IMR-90 (cell line): Measurements from ENCODE around the gene SHROOM3.

ENCODE experiments used
- BHLHE40 ChIP-seq: fragments of 150-350 bp; IDR thresholded peaks from 2 replicates; pipeline ENCODE4 v1.6.1; 2016; ENCODE audit warnings: mild to moderate bottlenecking, low read depth, low read length
- MXI1 ChIP-seq: IDR thresholded peaks from 2 replicates; pipeline ENCODE4 v1.6.1; 2012; ENCODE audit warnings: low read depth, mild to moderate bottlenecking, low read length, moderate library complexity, borderline replicate concordance
- POLR2A ChIP-seq: IDR thresholded peaks from 2 replicates; pipeline ENCODE4 v1.6.1; 2012; ENCODE audit warnings: mild to moderate bottlenecking, low read depth, low read length
- RAD21 ChIP-seq: IDR thresholded peaks from 2 replicates; pipeline ENCODE4 v1.6.1; 2012; ENCODE audit warnings: low read length, improper control_type of control experiment
- RCOR1 ChIP-seq: IDR thresholded peaks from 2 replicates; pipeline ENCODE4 v1.6.1; 2012; ENCODE audit warnings: mild to moderate bottlenecking, low read length, improper control_type of control experiment; ENCODE audit not compliant: insufficient replicate concordance
- RFX5 ChIP-seq: IDR thresholded peaks from 2 replicates; pipeline ENCODE4 v1.8.0; 2012; ENCODE audit warnings: low read depth, mild to moderate bottlenecking, low read length, moderate library complexity
- SMC3 ChIP-seq: fragments of 150-350 bp; IDR thresholded peaks from 2 replicates; pipeline ENCODE4 v1.6.1; 2016; ENCODE audit warnings: low read depth, mild to moderate bottlenecking, antibody characterized with exemption, low read length, moderate library complexity
- TF ChIP-seq, protein P1 (sequence below): conservative IDR thresholded peaks from 2 replicates; pipeline ENCODE4 v1.5.1; 2012; ENCODE audit warnings: mild to moderate bottlenecking, low read depth, low read length, improper control_type of control experiment
- TF ChIP-seq, protein P2 (sequence below): fragments of 150-350 bp; IDR thresholded peaks from 2 replicates; pipeline ENCODE4 v1.6.1; 2017; ENCODE audit warnings: mild to moderate bottlenecking, antibody characterized with exemption, low read length, low read depth
- TF ChIP-seq, protein P3 (sequence below): fragments of 150-350 bp; IDR thresholded peaks from 2 replicates; pipeline ENCODE4 v1.6.1; 2016; ENCODE audit warnings: low read depth, mild to moderate bottlenecking, low read length, moderate library complexity, borderline replicate concordance

DNA sequence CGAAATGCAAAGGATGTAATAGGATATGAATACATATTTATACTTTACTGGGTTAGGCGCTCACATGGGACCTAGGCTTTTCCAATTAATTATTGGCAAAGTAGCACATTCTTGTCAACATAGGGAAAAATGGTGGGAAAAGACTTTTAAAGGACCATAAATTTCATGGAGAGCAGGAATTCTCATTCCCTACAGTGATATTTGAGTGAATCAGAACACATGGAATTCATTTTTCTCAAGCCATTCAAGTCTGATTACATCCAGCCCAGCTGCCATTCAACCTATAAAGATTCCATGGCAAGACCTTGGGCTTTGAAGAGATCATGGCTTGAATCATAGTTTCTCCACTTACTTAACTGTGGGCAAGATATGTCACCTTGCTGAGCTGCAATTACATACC is 312.5 kb downstream of the SHROOM3 start:
- TF ChIP-seq, protein P1, sequence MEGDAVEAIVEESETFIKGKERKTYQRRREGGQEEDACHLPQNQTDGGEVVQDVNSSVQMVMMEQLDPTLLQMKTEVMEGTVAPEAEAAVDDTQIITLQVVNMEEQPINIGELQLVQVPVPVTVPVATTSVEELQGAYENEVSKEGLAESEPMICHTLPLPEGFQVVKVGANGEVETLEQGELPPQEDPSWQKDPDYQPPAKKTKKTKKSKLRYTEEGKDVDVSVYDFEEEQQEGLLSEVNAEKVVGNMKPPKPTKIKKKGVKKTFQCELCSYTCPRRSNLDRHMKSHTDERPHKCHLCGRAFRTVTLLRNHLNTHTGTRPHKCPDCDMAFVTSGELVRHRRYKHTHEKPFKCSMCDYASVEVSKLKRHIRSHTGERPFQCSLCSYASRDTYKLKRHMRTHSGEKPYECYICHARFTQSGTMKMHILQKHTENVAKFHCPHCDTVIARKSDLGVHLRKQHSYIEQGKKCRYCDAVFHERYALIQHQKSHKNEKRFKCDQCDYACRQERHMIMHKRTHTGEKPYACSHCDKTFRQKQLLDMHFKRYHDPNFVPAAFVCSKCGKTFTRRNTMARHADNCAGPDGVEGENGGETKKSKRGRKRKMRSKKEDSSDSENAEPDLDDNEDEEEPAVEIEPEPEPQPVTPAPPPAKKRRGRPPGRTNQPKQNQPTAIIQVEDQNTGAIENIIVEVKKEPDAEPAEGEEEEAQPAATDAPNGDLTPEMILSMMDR, result no peak
- no peak for TF ChIP-seq BHLHE40
- TF ChIP-seq, protein P2, sequence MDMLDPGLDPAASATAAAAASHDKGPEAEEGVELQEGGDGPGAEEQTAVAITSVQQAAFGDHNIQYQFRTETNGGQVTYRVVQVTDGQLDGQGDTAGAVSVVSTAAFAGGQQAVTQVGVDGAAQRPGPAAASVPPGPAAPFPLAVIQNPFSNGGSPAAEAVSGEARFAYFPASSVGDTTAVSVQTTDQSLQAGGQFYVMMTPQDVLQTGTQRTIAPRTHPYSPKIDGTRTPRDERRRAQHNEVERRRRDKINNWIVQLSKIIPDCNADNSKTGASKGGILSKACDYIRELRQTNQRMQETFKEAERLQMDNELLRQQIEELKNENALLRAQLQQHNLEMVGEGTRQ, result no peak
- TF ChIP-seq SMC3, result no peak
- TF ChIP-seq RCOR1, result no peak
- no peak for TF ChIP-seq RAD21
- TF ChIP-seq, protein P3, sequence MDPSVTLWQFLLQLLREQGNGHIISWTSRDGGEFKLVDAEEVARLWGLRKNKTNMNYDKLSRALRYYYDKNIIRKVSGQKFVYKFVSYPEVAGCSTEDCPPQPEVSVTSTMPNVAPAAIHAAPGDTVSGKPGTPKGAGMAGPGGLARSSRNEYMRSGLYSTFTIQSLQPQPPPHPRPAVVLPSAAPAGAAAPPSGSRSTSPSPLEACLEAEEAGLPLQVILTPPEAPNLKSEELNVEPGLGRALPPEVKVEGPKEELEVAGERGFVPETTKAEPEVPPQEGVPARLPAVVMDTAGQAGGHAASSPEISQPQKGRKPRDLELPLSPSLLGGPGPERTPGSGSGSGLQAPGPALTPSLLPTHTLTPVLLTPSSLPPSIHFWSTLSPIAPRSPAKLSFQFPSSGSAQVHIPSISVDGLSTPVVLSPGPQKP, result no peak
- no peak for TF ChIP-seq POLR2A
- no peak for TF ChIP-seq MXI1
- TF ChIP-seq RFX5, result no peak
